8988T (cell line): ENCODE measurements around the gene SLC35G4.
A peak's percentile ranks its signal among the peaks of the same experiment; 100 is the strongest.
"Not testable (repeated sequence)": the region's sequence is repeated elsewhere in the genome, so short reads cannot be mapped to it uniquely, and the experiment has no call there.

Experiments used
- DNase-seq: peaks from one replicate; pipeline ENCODE4 v3.0.0; 2011

Gene SLC35G4

DNA sequence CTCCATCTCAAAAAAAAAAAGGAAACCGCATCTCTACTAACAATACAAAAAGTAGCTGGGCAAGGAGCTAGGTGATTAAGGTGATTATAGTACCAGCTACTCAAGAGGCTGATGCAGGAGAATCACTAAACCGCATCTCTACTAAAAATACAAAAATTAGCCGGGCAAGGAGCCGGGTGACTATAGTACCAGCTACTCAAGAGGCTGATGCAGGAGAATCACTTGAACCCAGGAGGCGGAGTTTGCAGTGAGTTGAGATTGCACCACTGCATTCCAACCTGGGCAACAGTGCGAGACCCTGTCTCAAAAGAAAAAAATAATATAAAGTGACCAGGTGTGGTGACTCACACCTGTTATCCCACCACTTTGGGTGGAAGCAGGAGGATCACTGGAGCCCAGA lies 5.6 kb downstream of the SLC35G4 start:
- not testable (repeated sequence) for DNase-seq

GRCh38 chr18:11647310-11647709 lies 37.9 kb downstream of the SLC35G4 start:
- DNase-seq = not testable (repeated sequence)

- DNase-seq = not testable (repeated sequence)
These were observed 38.4 kb downstream of the SLC35G4 start for GRCh38 chr18:11647804-11648203.

- no peak for DNase-seq
These were observed 40.4 kb downstream of the SLC35G4 start for GRCh38 chr18:11649839-11650238.

GRCh38 chr18:11651899-11652298 lies 42.5 kb downstream of the SLC35G4 start:
- no peak for DNase-seq

GRCh38 chr18:11653521-11653920 lies 44.1 kb downstream of the SLC35G4 start:
- DNase-seq = no peak

- DNase-seq = peak; percentile 88
These were observed 45.6 kb downstream of the SLC35G4 start for GRCh38 chr18:11654736-11655605.

GRCh38 chr18:11655606-11655932 lies 46.2 kb downstream of the SLC35G4 start:
- DNase-seq = no peak

DNA sequence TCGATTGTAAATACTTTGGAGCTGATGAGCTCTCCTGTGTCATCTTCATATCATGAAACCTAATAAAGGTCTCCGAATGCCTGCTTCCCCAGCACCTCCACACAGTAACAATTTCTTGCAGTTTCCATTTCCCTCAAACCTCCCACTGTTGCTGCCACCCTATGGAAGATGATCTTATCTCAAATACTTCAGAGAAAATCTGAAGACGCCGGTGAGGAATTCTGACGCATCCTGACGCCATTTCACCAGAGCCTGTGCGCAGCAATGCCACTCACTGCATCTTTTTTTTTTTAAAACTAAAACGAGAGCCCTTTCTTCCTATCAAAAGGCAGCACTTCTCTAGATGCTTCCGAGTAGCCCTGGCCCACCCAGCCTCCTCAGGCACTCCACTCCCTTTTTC lies 47.8 kb downstream of the SLC35G4 start:
- DNase-seq = no peak

DNA sequence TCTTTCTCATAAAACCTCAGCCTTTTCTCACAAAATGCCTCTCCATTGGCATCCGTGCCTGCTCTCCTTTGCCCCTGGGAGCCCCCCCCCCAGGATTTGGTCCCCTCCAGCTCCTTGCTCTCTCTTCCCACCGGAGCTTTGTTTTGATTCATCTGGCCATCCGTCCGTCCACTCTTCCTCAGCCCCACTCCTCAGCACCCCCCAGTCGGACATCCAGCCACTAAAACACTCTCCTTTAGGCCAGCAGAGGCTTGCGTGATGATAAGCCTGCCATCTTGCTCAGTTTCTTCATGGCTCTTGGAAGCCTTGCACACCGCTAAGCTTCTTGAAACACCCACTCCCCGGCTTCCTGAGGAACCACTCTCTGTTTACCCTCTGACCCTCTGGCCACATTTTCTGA lies 48.2 kb downstream of the SLC35G4 start:
- DNase-seq = no peak

GRCh38 chr18:11658019-11658418 lies 48.6 kb downstream of the SLC35G4 start:
- no peak for DNase-seq

- DNase-seq = no peak
These were observed 49.6 kb downstream of the SLC35G4 start for GRCh38 chr18:11658989-11659388.
